A549 treated with RU486 at 1 μM for 4 hours (cell line): Measurements from ENCODE around the gene SENP7. TPM values are rescaled to one million over a fixed set of nuclear protein-coding genes. Genes with fewer than 3 reads are reported as not detected.

Source experiments
- total RNA-seq: library from RNA; stranded (reverse); fragments of 200-300 nt; extraction: Qiagen RNA extraction; gene quantifications from 5 replicates; pipeline ENCODE4 v1.2.3, GENCODE V29; 2022; ENCODE audit warnings: low read depth

Gene SENP7
- 0.49 to 2.4 TPM (median 2.0 TPM) in 5 replicates for total RNA-seq

GRCh38 chr3:101512646-101513418 is at the start of gene SENP7:
Gene SENP7, minus strand, starts transcription at chr3:101513212. Its CDS starts 82 bp downstream, at chr3:101513130.

GRCh38 chr3:101561630-101562328 is 48.8 kb upstream of the SENP7 start, which contains the start of gene TRMT10C:
Gene TRMT10C, plus strand, starts transcription at chr3:101561868. Its CDS starts 2,914 bp downstream, at chr3:101564782.

GRCh38 chr3:101320475-101320874 is 192.5 kb downstream of the SENP7 start, which contains the start of gene IMPG2:
Gene IMPG2, minus strand, starts transcription at chr3:101320575. Its CDS starts 203 bp downstream, at chr3:101320372.

Other genes starting within 250 kb of the SENP7 start
- gene IMPG2, start 192.6 kb downstream of the SENP7 start, total RNA-seq: 0.02 TPM in 1 of 5 replicates, not detected in the others
- gene TRMT10C, start 48.7 kb upstream of the SENP7 start, total RNA-seq: 19.8 to 41.7 TPM (median 35.9 TPM) in 5 replicates
- gene PCNP, start 61.0 kb upstream of the SENP7 start, total RNA-seq: 93.6 to 122 TPM (median 101 TPM) in 5 replicates
- 6.4 to 11.0 TPM (median 9.7 TPM) in 5 replicates for gene ZBTB11, start 163.9 kb upstream of the SENP7 start, total RNA-seq
- gene RPL24, start 173.5 kb upstream of the SENP7 start, total RNA-seq: 1,605 to 2,236 TPM (median 1,786 TPM) in 5 replicates
- 3.1 to 6.8 TPM (median 5.3 TPM) in 5 replicates for gene CEP97, start 211.4 kb upstream of the SENP7 start, total RNA-seq